Measurements from ENCODE around the gene ZCCHC7. TPM values are rescaled to one million over a fixed set of nuclear protein-coding genes. Genes with fewer than 3 reads are reported as not detected.

Gene ZCCHC7
- total RNA-seq, 1 experiment from 2014 or later: 31.2 TPM

GRCh38 chr9:37197158-37198038 lies 77.0 kb downstream of the ZCCHC7 start:
- ATAC-seq (no peak), DNase-seq (ENCODE audit: low read depth, low spot score) (no peak)
- ChIA-PET RAD21 (ENCODE audit: low non-redundant PET in 1 of 2, low total read pairs in 2 of 2, uncharacterized antibody in 2 of 2, unreplicated experiment in 2 of 2) (no interaction called here), POLR2A (interaction anchor here (0.6 kb wide), 1 partner anchor 8 kb away, joined by 3 read pairs; no protein-coding TSS in a partner anchor), CTCF (no interaction called here)
- no peaks in the 10 kb centered on the region for H3K9me3 ChIP-seq (ENCODE audit: control insufficient read depth in 1 of 2, insufficient read depth in 1 of 2, low read depth in 1 of 2, low read length in 2 of 2)
- no peaks in the 10 kb centered on the region for H3K27me3 ChIP-seq (ENCODE audit: insufficient read depth, low read length)
- H3K4me1 ChIP-seq (ENCODE audit: control insufficient read depth in 1 of 2, insufficient read depth in 2 of 2, low read length in 2 of 2): peaks cover 8% of the 10 kb centered on the region in 2 experiments
- H3K9ac ChIP-seq (ENCODE audit: low read length): no peak overlapping the region
- H2AFZ ChIP-seq (ENCODE audit: low read depth, low read length, poor library complexity, severe bottlenecking): no peak overlapping the region
- peaks cover 0 to 5% of the 10 kb centered on the region in 2 experiments; a peak in 1 of 4 replicates for H3K36me3 ChIP-seq (ENCODE audit: control insufficient read depth in 1 of 2, insufficient read depth in 2 of 2, low read length in 2 of 2)
- no peak overlapping the region for H3K4me2 ChIP-seq (ENCODE audit: low read length)
- no TSS peak for BruUV-seq (replicated peaks)
- peaks cover 2% of the 10 kb centered on the region for H3K79me2 ChIP-seq (ENCODE audit: insufficient read depth, low read length)
- intact Hi-C loops (cut with micrococcal nuclease): loop anchor here (5.0 kb wide), 1 partner anchor 50 kb away; no protein-coding TSS in a partner anchor
- no peaks in the 10 kb centered on the region for H4K20me1 ChIP-seq (ENCODE audit: insufficient read depth)
- TF ChIP-seq CBX3 (IDR thresholded peaks at IDR 0.05; ENCODE audit: low read depth) (no peak), EGR1 (IDR thresholded peaks at IDR 0.05; ENCODE audit: low read depth) (no peak), JUND (IDR thresholded peaks at IDR 0.05) (no peak), CEBPB (IDR thresholded peaks at IDR 0.05; ENCODE audit: low read depth) (no peak), ZBTB33 (IDR thresholded peaks at IDR 0.05; ENCODE audit: extremely low read depth, insufficient replicate concordance, low read length) (no peak), ATF3 (IDR thresholded peaks at IDR 0.05) (no peak), TCF7L2 (IDR thresholded peaks at IDR 0.05; ENCODE audit: borderline replicate concordance, extremely low read depth, insufficient read depth, insufficient read length) (no peak), FOSL1 (IDR thresholded peaks at IDR 0.05; ENCODE audit: low read depth) (no peak), REST (IDR thresholded peaks at IDR 0.05; ENCODE audit: low read depth) (no peak), RAD21 (IDR thresholded peaks at IDR 0.05; ENCODE audit: low read depth) (no peak)
- no peak overlapping the region for H3K4me3 ChIP-seq (replicated peaks in 1 of 2; ENCODE audit: low read depth in 1 of 2, low read length in 2 of 2)
- no peak overlapping the region for H3K27ac ChIP-seq (ENCODE audit: low read depth, low read length)
- no peaks in the 10 kb centered on the region for H3K9me2 ChIP-seq (ENCODE audit: insufficient read depth)

Measured in HCT116 (cell line).